NCI-H524 treated with DMSO at 0.1 percent for 48 hours (cell line): ENCODE data around the gene ZNF532.
A peak's percentile ranks its signal among the peaks of the same experiment; 100 is the strongest.
"Not testable (repeated sequence)": the region's sequence is repeated elsewhere in the genome, so short reads cannot be mapped to it uniquely, and the experiment has no call there.

ENCODE experiments used
- DNase-seq: peaks from one replicate; lab custom pipeline; 2025; lab: John Stamatoyannopoulos, UW

The ZNF532 gene

GRCh38 chr18:59002974-59003594, 138.4 kb downstream of the ZNF532 start:
- DNase-seq, result no peak

GRCh38 chr18:59005262-59005661, 140.6 kb downstream of the ZNF532 start:
- no peak for DNase-seq

DNA sequence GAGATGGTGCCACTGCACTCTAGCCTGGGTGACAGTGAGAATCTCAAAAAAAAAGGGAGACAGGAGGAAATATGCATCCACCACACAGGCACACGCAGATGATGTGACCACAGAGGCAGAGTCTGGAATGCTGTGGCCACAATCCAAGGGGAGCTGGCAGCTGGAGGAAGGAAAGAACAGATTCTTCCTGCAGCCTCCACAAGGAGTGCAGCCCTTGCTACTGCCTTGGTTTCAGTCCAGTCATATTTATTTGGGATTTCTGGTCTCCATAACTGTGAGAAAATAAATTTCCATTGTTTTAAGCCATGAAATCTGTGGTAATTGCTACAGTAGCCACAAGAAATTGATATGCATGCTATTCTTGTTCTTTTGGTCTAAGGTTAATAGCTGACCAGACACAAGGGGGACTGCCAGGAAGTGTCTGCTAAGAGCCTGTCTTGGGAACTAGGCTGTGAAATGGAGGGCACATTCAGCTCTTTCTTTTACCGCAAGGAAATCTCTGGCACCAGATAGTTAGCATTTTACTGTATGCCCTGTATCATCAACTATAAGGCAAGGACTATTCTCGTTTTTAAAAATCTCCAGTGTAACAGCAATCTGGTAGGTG, 141.9 kb downstream of the ZNF532 start:
- no peak for DNase-seq

- DNase-seq, result no peak
Measured at GRCh38 chr18:59008302-59008974, 143.8 kb downstream of the ZNF532 start.

DNA sequence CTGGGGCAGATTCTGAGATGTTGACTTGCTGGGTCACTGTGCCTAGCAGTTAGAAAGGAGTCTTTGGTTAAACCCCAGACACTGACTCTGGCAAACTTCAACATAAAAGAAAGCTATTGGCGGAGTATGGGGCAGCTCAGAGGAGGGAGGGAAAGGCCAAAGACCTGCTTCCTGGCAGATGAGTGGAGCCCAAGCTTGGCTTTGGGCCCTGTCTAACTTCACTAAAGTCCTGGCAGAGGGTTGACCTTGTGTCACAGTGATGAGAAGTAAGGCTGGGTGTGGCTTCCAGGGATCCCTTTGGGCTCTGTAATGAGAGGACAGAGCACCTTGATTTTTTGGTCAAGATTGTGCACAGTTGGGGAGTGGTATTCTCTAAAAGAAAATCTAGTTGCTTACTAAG, 145.2 kb downstream of the ZNF532 start:
- no peak for DNase-seq

- DNase-seq, result no peak
Measured at GRCh38 chr18:59011289-59011688, 146.6 kb downstream of the ZNF532 start.

DNA sequence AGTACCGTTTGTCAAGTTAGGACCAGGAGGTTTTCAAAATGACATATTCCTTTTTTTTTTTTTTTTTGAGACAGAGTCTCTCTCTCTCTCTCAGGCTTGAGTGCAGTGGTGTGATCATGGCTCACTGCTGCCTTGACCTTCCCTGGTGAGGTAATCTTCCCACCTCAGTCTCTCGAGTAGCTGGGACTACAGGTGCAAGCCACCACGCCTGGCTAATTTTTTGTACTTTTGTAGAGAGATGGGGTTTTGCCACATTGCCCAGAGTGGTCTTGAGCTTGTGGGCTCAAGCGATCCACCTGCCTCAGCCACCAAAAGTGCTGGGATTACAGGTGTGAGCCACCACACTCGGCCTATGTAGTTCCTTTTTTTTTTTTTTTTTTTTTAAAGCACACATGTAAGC, 147.1 kb downstream of the ZNF532 start:
- no peak for DNase-seq

DNA sequence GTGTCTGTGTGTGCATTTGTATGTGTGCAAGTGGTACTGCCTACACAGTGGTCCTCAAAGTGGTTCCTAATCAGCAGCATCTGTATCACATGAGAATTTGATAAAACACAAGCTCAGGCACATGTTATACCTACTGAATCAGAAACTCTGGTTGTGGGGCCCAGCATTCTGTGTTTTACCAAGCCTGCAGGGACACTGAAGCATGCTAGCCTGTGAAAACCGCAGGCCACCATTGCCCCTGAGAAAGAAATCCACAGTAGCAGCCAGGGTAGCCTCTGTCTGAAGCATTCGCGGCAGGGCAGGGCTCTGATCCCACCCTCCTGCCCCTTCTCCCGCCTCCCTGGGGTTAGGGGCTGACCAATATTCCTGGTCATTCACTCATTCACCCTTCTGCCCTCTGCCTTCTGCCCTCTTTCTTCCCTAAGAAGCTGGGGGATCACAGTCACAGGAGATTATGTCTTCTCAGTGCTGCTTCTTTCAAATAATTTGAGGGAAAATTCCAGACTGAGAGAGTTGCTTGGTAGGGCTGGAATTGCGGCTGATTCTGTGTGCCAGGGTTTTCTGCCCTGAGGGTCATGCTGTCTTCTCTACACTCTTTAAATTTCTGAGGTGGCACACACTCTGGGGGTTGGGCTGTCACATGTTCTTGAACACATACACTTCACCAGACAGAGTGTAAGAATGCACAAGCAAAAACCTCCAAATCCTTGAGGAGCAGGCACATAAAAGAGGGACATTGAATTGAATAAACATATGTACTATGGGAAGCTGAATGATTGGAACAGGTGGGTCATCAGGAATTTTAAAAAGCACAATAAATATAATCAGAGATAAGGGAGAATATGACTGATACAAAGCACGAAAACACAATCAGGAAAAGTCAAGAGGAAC, 148.4 kb downstream of the ZNF532 start:
- DNase-seq, result no peak

DNA sequence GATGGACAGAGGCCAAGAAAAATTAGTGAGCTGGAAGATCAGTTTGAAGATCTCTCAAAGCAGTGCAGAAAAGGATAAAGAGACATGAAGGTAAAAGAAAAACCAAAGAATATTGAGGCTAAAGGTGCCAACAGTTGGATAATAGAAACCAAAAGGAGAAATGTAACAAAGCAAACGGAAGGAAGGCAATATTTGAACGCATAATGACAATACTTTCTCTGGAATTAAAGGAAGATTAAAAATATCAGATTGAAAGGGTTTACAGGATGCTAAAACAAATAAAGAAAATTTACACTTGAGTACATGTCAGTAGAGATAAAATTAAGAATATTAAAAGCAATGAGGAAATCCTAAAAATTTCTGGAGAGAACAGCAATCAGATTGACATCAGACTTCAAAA, 149.1 kb downstream of the ZNF532 start:
- DNase-seq, result no peak

GRCh38 chr18:59015531-59016152, 151.0 kb downstream of the ZNF532 start:
- peak; percentile 24 for DNase-seq

- DNase-seq, result peak; percentile 93
Measured at GRCh38 chr18:59021500-59021899, 156.8 kb downstream of the ZNF532 start.

- DNase-seq, result peak; percentile 68
Measured at GRCh38 chr18:59022167-59022945, 157.7 kb downstream of the ZNF532 start.

DNA sequence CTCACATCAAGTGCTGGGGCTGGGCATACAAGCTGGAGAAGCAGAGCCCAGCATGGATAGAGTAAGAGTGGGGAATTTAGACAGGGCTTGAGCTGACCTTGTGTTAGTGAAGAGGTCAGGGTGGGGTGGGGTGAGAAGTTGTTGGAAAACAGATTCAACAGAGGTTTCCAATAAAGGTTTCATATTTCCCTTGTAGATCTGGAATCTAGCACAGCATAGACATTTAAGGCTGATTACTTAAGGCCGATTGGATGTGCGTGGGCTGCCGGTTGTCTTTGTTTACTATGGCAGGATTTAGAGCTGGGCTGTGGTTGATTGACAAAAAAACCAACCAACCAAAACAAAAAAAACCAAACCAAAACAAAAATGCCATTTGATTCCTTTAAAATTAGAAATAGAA, 160.2 kb downstream of the ZNF532 start:
- DNase-seq, result no peak

DNA sequence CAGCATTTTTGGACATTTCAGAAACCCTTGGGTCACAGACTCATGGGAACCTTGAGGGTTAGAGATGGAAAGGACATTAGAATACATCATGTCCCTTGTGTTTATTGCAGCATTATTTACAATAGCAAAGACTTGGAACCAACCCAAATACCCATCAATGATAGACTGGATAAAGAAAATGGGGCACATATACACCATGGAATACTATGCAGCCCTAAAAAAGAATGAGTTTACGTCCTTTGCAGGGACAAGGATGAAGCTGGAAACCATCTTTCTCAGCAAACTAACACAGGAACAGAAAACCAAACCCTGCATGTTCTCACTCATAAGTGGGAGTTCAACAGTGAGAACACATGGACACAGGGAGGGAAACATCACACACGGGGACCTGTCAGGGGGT, 160.9 kb downstream of the ZNF532 start:
- not testable (repeated sequence) for DNase-seq

GRCh38 chr18:59026364-59026763, 161.7 kb downstream of the ZNF532 start:
- DNase-seq, result no peak

- DNase-seq, result no peak
Measured at GRCh38 chr18:59026831-59027410, 162.2 kb downstream of the ZNF532 start.

DNA sequence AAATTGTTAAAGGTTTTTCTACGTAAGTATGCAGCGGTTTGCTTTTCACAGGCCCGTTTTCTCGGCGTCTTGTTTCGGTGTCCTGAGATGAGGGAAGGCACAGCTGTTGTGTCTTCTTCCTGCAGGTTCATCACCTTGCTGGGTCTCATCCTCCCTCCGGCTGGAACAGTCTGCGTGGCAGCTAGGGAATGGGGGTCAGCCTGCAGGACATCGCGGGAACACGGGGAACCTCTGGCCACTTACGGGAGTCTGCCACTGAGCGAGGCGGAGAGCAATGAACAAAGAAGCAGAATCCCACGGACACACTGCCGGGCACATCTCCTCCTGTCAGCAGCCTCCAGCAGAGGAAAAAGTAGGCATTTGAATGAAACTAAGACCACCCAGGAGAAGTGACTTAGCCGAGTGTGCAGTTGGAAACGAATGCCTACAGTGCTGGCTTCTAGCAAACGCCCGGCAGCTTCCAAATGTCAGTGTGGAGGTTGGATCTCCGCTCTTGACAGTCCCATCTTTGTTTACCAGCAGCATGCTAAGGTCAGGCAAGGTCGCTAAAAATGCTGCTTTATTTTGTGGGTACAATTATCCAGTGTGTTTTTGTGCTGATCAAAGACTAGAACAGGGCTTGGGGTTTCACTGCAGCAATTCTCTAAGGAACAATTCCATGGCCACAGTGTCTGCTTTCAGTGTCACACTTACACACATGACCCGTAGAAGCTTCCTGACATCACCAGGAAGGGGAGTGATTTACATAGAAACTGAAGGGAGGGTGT, 165.2 kb downstream of the ZNF532 start:
- DNase-seq, result no peak

DNA sequence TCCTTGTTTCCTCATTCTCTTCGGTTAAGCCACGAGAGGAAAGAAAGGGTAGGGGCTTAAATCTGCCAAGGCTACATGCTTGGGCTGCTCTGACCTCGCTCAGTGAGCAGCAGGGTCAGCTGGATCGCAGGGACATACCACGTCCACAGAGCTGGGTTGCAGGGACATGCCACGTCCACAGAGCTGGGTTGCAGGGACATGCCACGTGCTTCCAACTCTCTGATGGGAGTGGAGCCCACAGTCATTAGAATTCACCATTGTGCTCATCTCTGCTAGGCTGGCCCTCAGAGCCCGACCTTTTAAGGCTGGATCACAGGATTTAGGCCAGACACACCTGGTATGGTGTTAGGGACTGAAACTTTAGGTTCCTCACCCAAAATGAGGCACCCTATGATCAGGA, 167.6 kb downstream of the ZNF532 start:
- DNase-seq, result no peak

DNA sequence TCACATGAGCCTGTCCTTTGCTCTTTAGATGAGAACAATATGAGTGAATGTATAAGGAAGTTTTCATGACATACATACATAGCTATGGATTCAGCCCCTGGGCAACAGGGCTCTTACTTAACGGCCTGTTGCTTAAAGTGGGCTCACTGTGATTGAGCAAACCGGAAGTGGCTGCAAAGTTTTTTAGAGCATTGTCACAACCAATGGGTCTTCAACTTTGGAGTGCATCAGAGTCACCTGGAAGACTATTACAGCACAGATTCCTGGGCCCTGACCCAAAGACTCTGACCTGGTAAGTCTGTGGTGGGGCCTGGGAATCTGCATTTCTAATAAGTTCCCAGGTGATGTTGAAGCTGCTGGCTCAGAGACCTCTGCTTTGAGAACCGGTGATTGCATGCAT, 168.7 kb downstream of the ZNF532 start:
- DNase-seq, result no peak

DNA sequence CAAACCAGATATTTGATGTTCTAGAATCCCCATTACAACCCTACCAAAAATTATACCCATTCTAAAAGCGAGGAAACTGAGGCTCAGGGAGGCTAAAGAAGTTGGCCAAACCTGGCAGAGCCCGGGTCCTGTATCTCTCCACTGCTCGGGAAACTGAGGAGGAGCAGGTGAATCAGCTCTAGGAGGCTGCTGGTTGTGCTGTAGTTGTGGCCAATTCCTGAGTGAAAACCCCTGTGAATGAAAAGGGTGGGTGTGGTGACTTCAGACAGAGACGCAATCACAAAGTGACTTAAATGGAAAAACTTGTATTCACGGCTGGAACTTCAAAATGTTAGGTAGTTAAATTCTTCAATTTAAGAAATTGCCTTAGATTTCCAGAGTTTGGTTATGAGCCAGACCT, 169.3 kb downstream of the ZNF532 start:
- DNase-seq, result no peak
